Common myeloid progenitor, CD34-positive (primary cell): ENCODE results near the gene KDM1A.
"Not testable (repeated sequence)": the region's sequence is repeated elsewhere in the genome, so short reads cannot be mapped to it uniquely, and the experiment has no call there.

Experiments
- CTCF ChIA-PET: fragments of 350-600 bp; sonication (Branson Sonifier 250); formaldehyde crosslinking; loops from one replicate; lab custom pipeline; 2021; ENCODE audit warnings: antibody characterized with exemption; lab: Charles Lee
- POLR2A ChIA-PET: fragments of 350-600 bp; sonication (Branson Sonifier 250); formaldehyde crosslinking; loops from one replicate; lab custom pipeline; 2021; ENCODE audit warnings: antibody characterized with exemption; lab: Charles Lee
- DNase-seq, 3 donors: peaks; one replicate each; pipeline versions ENCODE4 v3.0.0 to v3.0.0-alpha.2; 2013
- H3K27ac ChIP-seq, 2 experiments: 1 replicate in 1 of 2; 2 replicates in 1 of 2; pipeline ENCODE4 v1.7.0; 2013; ENCODE audit warnings: inconsistent platforms in 2 of 2, low read length in 2 of 2, mild to moderate bottlenecking in 2 of 2, low read depth in 1 of 2, moderate library complexity in 1 of 2; ENCODE audit not compliant: severe bottlenecking in 2 of 2, insufficient read depth in 1 of 2, poor library complexity in 1 of 2
- H3K27me3 ChIP-seq, 5 experiments: replicated peaks in 2 of 5; 1 replicate in 3 of 5; 2 replicates in 2 of 5; pipeline versions ENCODE4 v1.6.1 to v1.7.0; 2013; ENCODE audit warnings: low read length in 4 of 5, mild to moderate bottlenecking in 2 of 5, moderate library complexity in 2 of 5, inconsistent platforms in 1 of 5; ENCODE audit not compliant: insufficient read depth in 5 of 5, control insufficient read depth in 4 of 5
- H3K36me3 ChIP-seq, 4 experiments: 1 replicate in 2 of 4; 2 replicates in 2 of 4; pipeline versions ENCODE4 v1.6.1 to v1.7.0; 2013; ENCODE audit warnings: low read length in 3 of 4, control low read depth in 1 of 4, mild to moderate bottlenecking in 1 of 4; ENCODE audit not compliant: control insufficient read depth in 4 of 4, insufficient read depth in 4 of 4
- H3K4me1 ChIP-seq, 4 experiments: 1 replicate in 3 of 4; 2 replicates in 1 of 4; pipeline versions ENCODE4 v1.6.1 to v1.7.1; 2013; ENCODE audit warnings: low read length in 3 of 4, mild to moderate bottlenecking in 3 of 4, control low read depth in 1 of 4, inconsistent platforms in 1 of 4, moderate library complexity in 1 of 4; ENCODE audit not compliant: control insufficient read depth in 4 of 4, insufficient read depth in 4 of 4; ENCODE audit errors: control extremely low read depth in 1 of 4
- H3K4me3 ChIP-seq, 7 experiments: 1 replicate in 4 of 7; 2 replicates in 3 of 7; pipeline versions ENCODE4 v1.5.1 to v1.7.0; 2013; ENCODE audit warnings: mild to moderate bottlenecking in 7 of 7, low read length in 6 of 7, moderate library complexity in 6 of 7, inconsistent platforms in 2 of 7, low read depth in 2 of 7, control low read depth in 1 of 7; ENCODE audit not compliant: insufficient read depth in 4 of 7, control insufficient read depth in 1 of 7; ENCODE audit errors: extremely low read depth in 1 of 7
- H3K9me3 ChIP-seq, 5 experiments: 1 replicate in 4 of 5; 2 replicates in 1 of 5; pipeline versions ENCODE4 v1.6.1 to v1.7.1; 2013; ENCODE audit warnings: low read length in 4 of 5, mild to moderate bottlenecking in 2 of 5, inconsistent platforms in 1 of 5, low read depth in 1 of 5, moderate library complexity in 1 of 5; ENCODE audit not compliant: control insufficient read depth in 4 of 5, insufficient read depth in 2 of 5; ENCODE audit errors: control extremely low read depth in 1 of 5
- WGBS: methylation state at CpG from one replicate; pipeline ENCODE4 v1.1.5; 2013; ENCODE audit not compliant: insufficient coverage; 5-methylcytosine and 5-hydroxymethylcytosine counted together

KDM1A gene

DNA sequence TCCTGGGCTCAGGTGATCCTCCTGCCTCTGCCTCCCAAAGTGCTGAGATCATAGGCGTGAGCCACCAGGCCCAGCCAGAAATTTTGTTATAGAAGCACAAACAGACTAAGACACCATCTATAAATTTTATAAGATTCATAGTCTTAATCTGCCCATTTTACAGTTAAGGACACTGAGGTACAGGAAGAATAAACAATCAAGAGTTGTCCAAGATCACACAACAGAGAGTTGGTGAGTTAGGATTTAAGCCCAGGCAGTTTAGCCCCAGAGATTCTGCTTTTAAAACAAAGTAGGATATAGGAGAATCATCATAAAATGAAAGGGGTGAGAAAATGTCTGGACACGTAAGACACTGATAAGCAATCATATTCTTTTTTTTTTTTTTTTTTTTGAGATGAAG lies 10.4 kb upstream of the KDM1A start:
- Histone ChIP-seq H3K36me3 (no peaks in the 10 kb centered on the region), H3K9me3 (no peaks in the 10 kb centered on the region), H3K4me3 (no peak overlapping the region), H3K27me3 (peaks cover 0 to 3% (median 2%) of the 10 kb centered on the region in 5 experiments), H3K27ac (no peak overlapping the region), H3K4me1 (no peaks in the 10 kb centered on the region)
- ChIA-PET CTCF (no interaction called here), POLR2A (no interaction called here)
- 100% methylated on average over 1 of the region's 2 CpGs for WGBS
- no peak for DNase-seq

DNA sequence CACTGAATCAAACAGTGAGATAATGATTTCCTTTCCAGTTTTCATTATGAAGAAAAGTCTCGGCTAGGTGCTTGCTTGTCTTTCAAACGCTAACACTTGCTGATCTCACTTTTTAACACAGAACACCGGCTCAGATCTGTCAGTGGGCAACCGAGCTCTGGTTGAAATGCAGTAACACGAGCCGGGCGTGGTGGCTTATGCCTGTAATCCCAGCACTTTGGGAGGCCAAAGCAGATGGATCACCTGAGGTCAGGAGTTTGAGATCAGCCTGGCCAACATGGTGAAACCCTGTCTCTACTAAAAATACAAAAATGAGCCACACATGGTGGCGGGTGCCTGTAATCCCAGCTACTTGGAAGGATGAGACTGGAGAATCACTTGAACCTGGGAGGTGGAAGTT lies 9.2 kb upstream of the KDM1A start:
- DNase-seq, H3K36me3 ChIP-seq, H3K4me1 ChIP-seq, H3K9me3 ChIP-seq, CTCF ChIA-PET, H3K27me3 ChIP-seq, H3K27ac ChIP-seq, H3K4me3 ChIP-seq, POLR2A ChIA-PET: not testable (repeated sequence)
- 97% methylated on average over 8 of the region's 8 CpGs for WGBS

DNA sequence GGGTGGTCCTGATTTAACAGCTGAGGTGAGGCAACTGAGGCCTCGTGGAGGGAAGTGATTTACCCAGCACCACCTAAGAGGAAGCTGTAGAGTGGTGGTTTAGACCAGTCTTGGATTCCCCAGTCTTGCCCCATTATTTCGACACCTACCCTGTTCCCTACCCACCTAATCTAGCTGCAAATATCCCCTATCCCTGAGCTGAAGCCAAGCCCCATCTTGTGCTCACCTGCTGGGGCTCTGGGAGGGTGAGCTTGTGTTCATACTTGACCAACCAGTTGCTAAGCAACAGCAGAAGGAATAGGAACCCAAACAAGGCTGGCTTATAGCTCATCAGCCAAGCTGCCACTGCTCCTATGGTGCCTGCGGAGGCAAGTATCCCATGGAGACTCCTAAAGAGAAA lies 5.6 kb upstream of the KDM1A start:
- H3K27me3 ChIP-seq: peaks cover 0 to 2% (median 0%) of the 10 kb centered on the region in 5 experiments
- H3K4me1 ChIP-seq: peaks cover 0 to 4% (median 0%) of the 10 kb centered on the region in 4 experiments
- no peak overlapping the region for H3K27ac ChIP-seq
- H3K36me3 ChIP-seq: no peaks in the 10 kb centered on the region
- ChIA-PET POLR2A (no interaction called here), CTCF (interaction anchor here (1.2 kb wide), 1 partner anchor 36 kb away, joined by 3 read pairs; no protein-coding TSS in a partner anchor)
- 89% methylated on average over 1 of the region's 3 CpGs for WGBS
- DNase-seq: no peak
- no peak overlapping the region for H3K4me3 ChIP-seq
- H3K9me3 ChIP-seq: no peaks in the 10 kb centered on the region

DNA sequence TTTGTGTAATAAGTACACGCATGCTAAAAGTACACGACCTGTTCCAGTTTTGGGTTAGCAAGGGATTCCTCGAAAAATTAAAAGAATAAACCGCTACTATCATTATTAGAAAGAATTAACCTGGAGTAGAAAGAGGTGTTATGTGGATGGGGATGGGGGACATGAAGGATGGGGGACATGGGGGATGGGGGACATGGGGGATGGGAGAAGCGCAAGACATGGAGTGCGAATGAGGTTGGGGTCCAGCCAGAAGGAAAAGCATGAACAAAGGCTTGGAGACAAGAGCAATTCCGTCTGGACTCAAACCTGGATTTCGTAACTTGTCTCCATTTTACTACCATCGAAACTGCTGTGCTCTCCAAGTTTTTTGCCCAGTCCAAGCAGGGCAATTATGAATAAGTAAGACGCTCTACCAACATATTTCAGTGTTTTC lies 591 bp upstream of the KDM1A start:
- ChIA-PET CTCF (no interaction called here), POLR2A (interaction anchor here (0.6 to 0.9 kb wide), 2 partner anchors 23 to 24 kb away, joined by 3 read pairs; no protein-coding TSS in a partner anchor)
- Histone ChIP-seq H3K9me3 (peaks cover 0 to 5% (median 4%) of the 10 kb centered on the region in 5 experiments), H3K27ac (peak overlapping the region; percentile 81 to 95), H3K4me1 (peaks cover 8 to 16% (median 10%) of the 10 kb centered on the region in 4 experiments), H3K36me3 (no peaks in the 10 kb centered on the region), H3K4me3 (peak overlapping the region in 6 of 7 experiments; percentile 91 to 98 (median 92)), H3K27me3 (no peaks in the 10 kb centered on the region)
- DNase-seq: no peak
- WGBS: 18% methylated on average over 3 of the region's 10 CpGs

DNA sequence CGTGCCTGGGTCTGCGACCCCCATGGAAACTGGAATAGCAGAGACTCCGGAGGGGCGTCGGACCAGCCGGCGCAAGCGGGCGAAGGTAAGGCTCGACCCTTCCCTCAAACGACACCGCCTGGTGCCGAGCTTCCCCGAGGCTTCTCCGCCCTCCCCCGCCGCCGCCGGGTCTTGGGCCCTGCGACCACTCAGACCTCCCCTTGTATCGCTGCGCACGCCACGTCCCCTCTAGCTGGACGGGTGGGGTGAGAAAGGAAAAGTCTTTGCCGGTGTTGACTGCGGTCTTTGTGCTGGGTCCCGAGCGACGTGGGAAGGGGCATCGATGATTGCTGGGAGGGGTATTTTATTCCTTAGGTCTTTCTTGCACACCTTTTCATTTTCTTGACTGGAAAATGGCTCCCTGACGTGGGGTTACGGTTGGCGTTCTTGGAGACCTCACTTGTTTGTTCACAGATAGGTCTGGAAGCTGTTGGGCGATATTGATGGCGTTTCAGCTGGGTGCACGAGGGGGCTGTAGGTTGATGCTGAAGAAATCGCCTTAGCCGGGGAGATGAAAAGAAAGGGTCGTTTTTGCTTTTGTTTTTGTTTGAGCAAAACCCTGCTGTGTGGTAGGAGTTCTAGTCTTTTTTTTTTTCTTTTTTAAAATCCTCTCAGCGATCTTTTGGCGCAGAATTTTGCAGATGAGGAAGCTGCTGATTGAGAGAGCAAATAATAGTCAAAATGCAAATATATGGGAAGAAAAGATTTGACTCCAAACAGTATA lies 776 bp downstream of the KDM1A start:
- H3K4me1 ChIP-seq: peaks cover 8 to 16% (median 10%) of the 10 kb centered on the region in 4 experiments
- H3K27me3 ChIP-seq: no peaks in the 10 kb centered on the region
- no peaks in the 10 kb centered on the region for H3K36me3 ChIP-seq
- 0% methylated on average over 28 of the region's 42 CpGs for WGBS
- H3K27ac ChIP-seq: peak overlapping the region; percentile 81 to 95
- peaks cover 0 to 5% (median 4%) of the 10 kb centered on the region in 5 experiments for H3K9me3 ChIP-seq
- peak; percentile 53 to 82 (median 75) for DNase-seq
- CTCF ChIA-PET: interaction anchor here (1.0 to 2.0 kb wide), 4 partner anchors 12 to 165 kb away, joined by 3 to 7 read pairs (median 6); no protein-coding TSS in a partner anchor
- POLR2A ChIA-PET: interaction anchor here (0.5 kb wide), 1 partner anchor 1259 kb away, joined by 4 read pairs; no protein-coding TSS in a partner anchor
- peak overlapping the region; percentile 72 to 98 (median 92) for H3K4me3 ChIP-seq

DNA sequence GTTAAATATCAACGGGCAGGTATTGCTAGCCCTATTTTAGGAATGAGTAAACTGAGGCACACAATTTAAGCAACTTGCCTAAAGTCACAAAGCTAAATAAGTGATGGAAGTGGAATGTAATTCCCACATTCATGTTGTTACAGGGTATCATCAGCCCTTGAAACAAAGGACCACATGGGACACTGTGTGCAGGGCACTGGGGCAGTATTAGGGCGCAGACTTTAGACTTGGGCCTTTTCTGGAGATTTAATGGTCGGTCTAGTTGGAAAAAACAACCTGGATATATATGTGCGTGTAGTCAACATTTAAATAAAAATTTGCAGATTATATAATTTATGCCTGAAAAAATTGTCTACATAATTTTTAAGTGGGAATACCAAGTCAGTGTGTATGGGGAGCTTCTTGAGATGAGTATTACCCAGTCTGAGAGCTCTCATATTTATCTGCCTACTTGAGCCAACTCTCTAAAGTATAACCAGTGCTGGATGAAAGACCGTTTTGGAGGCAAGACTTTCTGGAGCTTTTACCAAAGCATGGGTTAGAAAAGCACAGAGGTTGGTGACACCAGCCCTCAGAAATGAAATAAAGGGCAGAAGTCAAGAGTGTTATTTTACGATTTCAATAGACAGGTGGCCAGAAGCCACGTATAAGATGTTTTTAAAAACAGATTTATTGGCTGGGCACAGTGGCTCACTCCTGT lies 1.6 kb downstream of the KDM1A start:
- Histone ChIP-seq H3K36me3 (no peaks in the 10 kb centered on the region), H3K9me3 (peaks cover 0 to 5% (median 4%) of the 10 kb centered on the region in 5 experiments), H3K4me1 (peaks cover 8 to 16% (median 10%) of the 10 kb centered on the region in 4 experiments), H3K4me3 (peak overlapping the region in 6 of 7 experiments; percentile 91 to 98 (median 92)), H3K27ac (peak overlapping the region; percentile 81 to 95), H3K27me3 (no peaks in the 10 kb centered on the region)
- POLR2A ChIA-PET: no interaction called here
- CTCF ChIA-PET: interaction anchor here (1.0 to 2.0 kb wide), 4 partner anchors 11 to 164 kb away, joined by 3 to 7 read pairs (median 6); no protein-coding TSS in a partner anchor
- no peak for DNase-seq
- WGBS: 57% methylated on average over 3 of the region's 7 CpGs
